ENCODE results near the gene ZBP1.
A peak's percentile ranks its signal among the peaks of the same experiment; 100 is the strongest.

Gene ZBP1

DNA sequence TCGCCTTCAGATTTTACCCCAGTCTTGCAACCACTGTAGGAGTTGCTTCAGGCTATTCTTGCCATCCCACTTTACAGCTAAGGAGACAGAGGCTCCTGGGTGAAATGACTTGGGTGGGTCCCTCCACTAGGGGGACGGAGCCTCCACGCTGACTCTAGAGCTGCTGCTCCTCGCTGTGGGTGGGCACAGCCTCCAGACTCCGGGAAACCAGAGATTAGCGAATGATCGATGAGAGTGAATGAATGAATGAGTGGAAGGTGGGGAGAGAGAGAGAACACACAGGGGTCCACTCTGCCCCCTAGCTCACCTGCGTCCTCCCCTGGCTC is 10.4 kb downstream of the ZBP1 start:
- Histone ChIP-seq H2AFZ (ENCODE audit: low read depth, low read length) (no peak overlapping the region), H3K27ac (ENCODE audit: low read length) (no peak overlapping the region), H3K4me2 (ENCODE audit: low read length) (no peak overlapping the region), H3K9me3 (ENCODE audit: insufficient read depth, low read length) (no peaks in the 10 kb centered on the region), H4K20me1 (ENCODE audit: insufficient read depth, low read length) (no peaks in the 10 kb centered on the region), H3K36me3 (replicated peaks; ENCODE audit: low read depth, low read length) (no peaks in the 10 kb centered on the region), H3K9ac (ENCODE audit: low read length) (no peak overlapping the region), H3K4me1 (ENCODE audit: low read length) (peaks cover 10% of the 10 kb centered on the region), H3K4me3 (ENCODE audit: low read length) (no peak overlapping the region), H3K27me3 (ENCODE audit: low read depth, low read length) (peaks cover 69% of the 10 kb centered on the region), H3K79me2 (ENCODE audit: low read length) (no peaks in the 10 kb centered on the region)
- TF ChIP-seq EZH2phosphoT487 (IDR thresholded peaks at IDR 0.05; ENCODE audit: low read depth) (no peak), CTCF (IDR thresholded peaks at IDR 0.05; ENCODE audit: low read depth, low read length) (peak; percentile 18; the same call in 1 of the 2 replicates)

GRCh38 chr20:57609086-57609841 is 11.0 kb downstream of the ZBP1 start:
- H2AFZ ChIP-seq (ENCODE audit: low read depth, low read length), result no peak overlapping the region
- peaks cover 64% of the 10 kb centered on the region for H3K27me3 ChIP-seq (ENCODE audit: low read depth, low read length)

GRCh38 chr20:57608516-57608915 is 11.7 kb downstream of the ZBP1 start:
- H3K27me3 ChIP-seq (ENCODE audit: low read depth, low read length), result peaks cover 59% of the 10 kb centered on the region
- H2AFZ ChIP-seq (ENCODE audit: low read depth, low read length), result no peak overlapping the region
- no peaks in the 10 kb centered on the region for H3K36me3 ChIP-seq (replicated peaks; ENCODE audit: low read depth, low read length)
- H3K4me2 ChIP-seq (ENCODE audit: low read length), result no peak overlapping the region
- H4K20me1 ChIP-seq (ENCODE audit: insufficient read depth, low read length), result no peaks in the 10 kb centered on the region
- TF ChIP-seq EZH2phosphoT487 (IDR thresholded peaks at IDR 0.05; ENCODE audit: low read depth) (no peak), CTCF (IDR thresholded peaks at IDR 0.05; ENCODE audit: low read depth, low read length) (no peak)
- no peaks in the 10 kb centered on the region for H3K79me2 ChIP-seq (ENCODE audit: low read length)
- H3K9ac ChIP-seq (ENCODE audit: low read length), result no peak overlapping the region
- no peak overlapping the region for H3K27ac ChIP-seq (ENCODE audit: low read length)
- no peaks in the 10 kb centered on the region for H3K9me3 ChIP-seq (ENCODE audit: insufficient read depth, low read length)
- peaks cover 10% of the 10 kb centered on the region for H3K4me1 ChIP-seq (ENCODE audit: low read length)
- no peak overlapping the region for H3K4me3 ChIP-seq (ENCODE audit: low read length)

More at GRCh38 chr20:57609086-57609841, 11.0 kb downstream of the ZBP1 start:
- Histone ChIP-seq H4K20me1 (ENCODE audit: insufficient read depth, low read length) (no peaks in the 10 kb centered on the region), H3K27ac (ENCODE audit: low read length) (no peak overlapping the region), H3K4me3 (ENCODE audit: low read length) (no peak overlapping the region), H3K79me2 (ENCODE audit: low read length) (no peaks in the 10 kb centered on the region), H3K4me2 (ENCODE audit: low read length) (no peak overlapping the region), H3K9me3 (ENCODE audit: insufficient read depth, low read length) (no peaks in the 10 kb centered on the region), H3K4me1 (ENCODE audit: low read length) (peaks cover 10% of the 10 kb centered on the region), H3K36me3 (replicated peaks; ENCODE audit: low read depth, low read length) (no peaks in the 10 kb centered on the region), H3K9ac (ENCODE audit: low read length) (no peak overlapping the region)
- TF ChIP-seq CTCF (IDR thresholded peaks at IDR 0.05; ENCODE audit: low read depth, low read length) (no peak), EZH2phosphoT487 (IDR thresholded peaks at IDR 0.05; ENCODE audit: low read depth) (no peak)

- peak overlapping the region; percentile 18 for H3K4me2 ChIP-seq (ENCODE audit: low read length)
- H3K36me3 ChIP-seq (replicated peaks; ENCODE audit: low read depth, low read length), result no peaks in the 10 kb centered on the region
- TF ChIP-seq CTCF (IDR thresholded peaks at IDR 0.05; ENCODE audit: low read depth, low read length) (no peak), EZH2phosphoT487 (IDR thresholded peaks at IDR 0.05; ENCODE audit: low read depth) (no peak)
Measured at GRCh38 chr20:57605878-57606277, 14.3 kb downstream of the ZBP1 start.

More at GRCh38 chr20:57605878-57606277, 14.3 kb downstream of the ZBP1 start:
- H3K9me3 ChIP-seq (ENCODE audit: insufficient read depth, low read length), result no peaks in the 10 kb centered on the region
- H3K27ac ChIP-seq (ENCODE audit: low read length), result no peak overlapping the region
- H2AFZ ChIP-seq (ENCODE audit: low read depth, low read length), result 0 out of 2 replicates have a peak overlapping the region, but pooled peaks have one; percentile 3
- H3K4me1 ChIP-seq (ENCODE audit: low read length), result peaks cover 14% of the 10 kb centered on the region
- H3K9ac ChIP-seq (ENCODE audit: low read length), result no peak overlapping the region
- H4K20me1 ChIP-seq (ENCODE audit: insufficient read depth, low read length), result no peaks in the 10 kb centered on the region
- peaks cover 71% of the 10 kb centered on the region for H3K27me3 ChIP-seq (ENCODE audit: low read depth, low read length)
- H3K79me2 ChIP-seq (ENCODE audit: low read length), result no peaks in the 10 kb centered on the region
- H3K4me3 ChIP-seq (ENCODE audit: low read length), result no peak overlapping the region
